Measurements from ENCODE around the gene EFCAB13.

The EFCAB13 gene

DNA sequence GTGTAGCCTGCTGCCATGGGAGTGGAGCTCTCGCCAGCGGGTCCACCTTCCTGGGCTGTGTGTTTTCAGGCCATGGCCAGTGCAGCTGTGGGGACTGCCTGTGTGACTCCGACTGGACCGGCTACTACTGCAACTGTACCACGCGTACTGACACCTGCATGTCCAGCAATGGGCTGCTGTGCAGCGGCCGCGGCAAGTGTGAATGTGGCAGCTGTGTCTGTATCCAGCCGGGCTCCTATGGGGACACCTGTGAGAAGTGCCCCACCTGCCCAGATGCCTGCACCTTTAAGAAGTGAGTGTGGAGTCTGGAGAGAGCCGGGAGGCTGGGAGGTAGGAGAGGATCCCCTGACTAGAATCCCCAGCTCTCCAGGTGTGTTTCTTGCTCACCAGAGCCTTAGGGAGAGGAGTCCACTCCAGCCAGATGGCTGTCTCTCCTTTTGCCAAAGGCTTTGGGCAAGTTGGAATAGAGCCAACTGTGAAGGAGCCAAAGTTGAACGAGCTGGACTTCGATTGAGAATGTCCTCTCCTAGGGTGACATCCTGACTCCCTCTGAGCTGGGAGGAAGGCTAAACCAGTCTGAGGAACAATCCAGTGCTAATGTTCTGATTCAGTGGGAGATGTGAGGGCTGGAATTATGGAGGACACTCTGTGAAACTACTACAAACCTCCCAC is 24.4 kb upstream of the EFCAB13 start:
- TF ChIP-seq, protein P1, sequence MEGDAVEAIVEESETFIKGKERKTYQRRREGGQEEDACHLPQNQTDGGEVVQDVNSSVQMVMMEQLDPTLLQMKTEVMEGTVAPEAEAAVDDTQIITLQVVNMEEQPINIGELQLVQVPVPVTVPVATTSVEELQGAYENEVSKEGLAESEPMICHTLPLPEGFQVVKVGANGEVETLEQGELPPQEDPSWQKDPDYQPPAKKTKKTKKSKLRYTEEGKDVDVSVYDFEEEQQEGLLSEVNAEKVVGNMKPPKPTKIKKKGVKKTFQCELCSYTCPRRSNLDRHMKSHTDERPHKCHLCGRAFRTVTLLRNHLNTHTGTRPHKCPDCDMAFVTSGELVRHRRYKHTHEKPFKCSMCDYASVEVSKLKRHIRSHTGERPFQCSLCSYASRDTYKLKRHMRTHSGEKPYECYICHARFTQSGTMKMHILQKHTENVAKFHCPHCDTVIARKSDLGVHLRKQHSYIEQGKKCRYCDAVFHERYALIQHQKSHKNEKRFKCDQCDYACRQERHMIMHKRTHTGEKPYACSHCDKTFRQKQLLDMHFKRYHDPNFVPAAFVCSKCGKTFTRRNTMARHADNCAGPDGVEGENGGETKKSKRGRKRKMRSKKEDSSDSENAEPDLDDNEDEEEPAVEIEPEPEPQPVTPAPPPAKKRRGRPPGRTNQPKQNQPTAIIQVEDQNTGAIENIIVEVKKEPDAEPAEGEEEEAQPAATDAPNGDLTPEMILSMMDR (IDR thresholded peaks at IDR 0.05; ENCODE audit: low read depth, low read length), result no peak
- TF ChIP-seq MYC (IDR thresholded peaks at IDR 0.05; ENCODE audit: low read depth, low read length), result no peak
- TF ChIP-seq POLR2A (IDR thresholded peaks at IDR 0.05; ENCODE audit: extremely low read depth, insufficient read length), result no peak
- TF ChIP-seq, protein P2, sequence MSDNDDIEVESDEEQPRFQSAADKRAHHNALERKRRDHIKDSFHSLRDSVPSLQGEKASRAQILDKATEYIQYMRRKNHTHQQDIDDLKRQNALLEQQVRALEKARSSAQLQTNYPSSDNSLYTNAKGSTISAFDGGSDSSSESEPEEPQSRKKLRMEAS (IDR thresholded peaks at IDR 0.05; ENCODE audit: low read depth, low read length), result no peak
- DNase-seq (ENCODE audit: low read depth), result no peak
- H3K4me3 ChIP-seq (ENCODE audit: low read depth, low read length), result no peak overlapping the region

DNA sequence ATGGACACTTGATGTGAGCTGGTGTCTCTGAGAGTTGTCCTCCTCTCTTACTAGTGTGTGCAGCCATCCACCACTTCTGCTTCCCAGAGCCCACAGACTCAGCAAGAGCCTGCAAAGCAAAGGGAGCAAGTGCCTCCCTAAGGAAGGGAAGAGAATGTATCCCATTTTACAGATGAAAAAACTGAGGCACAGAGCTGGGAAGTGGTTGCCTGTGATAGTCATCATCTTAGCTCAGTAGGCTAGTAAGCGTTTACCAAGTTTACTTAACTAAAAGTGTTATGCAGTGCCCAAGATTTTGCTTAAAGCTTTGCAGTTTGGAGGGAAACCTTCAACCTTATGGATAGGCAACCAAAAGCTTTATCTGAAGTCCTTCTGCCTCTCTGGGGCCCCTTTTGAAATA is 23.0 kb upstream of the EFCAB13 start:
- TF ChIP-seq, protein P2 (IDR thresholded peaks at IDR 0.05; ENCODE audit: low read depth, low read length), result no peak
- TF ChIP-seq, protein P1 (IDR thresholded peaks at IDR 0.05; ENCODE audit: low read depth, low read length), result no peak
- TF ChIP-seq POLR2A (IDR thresholded peaks at IDR 0.05; ENCODE audit: extremely low read depth, insufficient read length), result no peak
- no peak for TF ChIP-seq MYC (IDR thresholded peaks at IDR 0.05; ENCODE audit: low read depth, low read length)
- DNase-seq (ENCODE audit: low read depth), result no peak
- no peak overlapping the region for H3K4me3 ChIP-seq (ENCODE audit: low read depth, low read length)

DNA sequence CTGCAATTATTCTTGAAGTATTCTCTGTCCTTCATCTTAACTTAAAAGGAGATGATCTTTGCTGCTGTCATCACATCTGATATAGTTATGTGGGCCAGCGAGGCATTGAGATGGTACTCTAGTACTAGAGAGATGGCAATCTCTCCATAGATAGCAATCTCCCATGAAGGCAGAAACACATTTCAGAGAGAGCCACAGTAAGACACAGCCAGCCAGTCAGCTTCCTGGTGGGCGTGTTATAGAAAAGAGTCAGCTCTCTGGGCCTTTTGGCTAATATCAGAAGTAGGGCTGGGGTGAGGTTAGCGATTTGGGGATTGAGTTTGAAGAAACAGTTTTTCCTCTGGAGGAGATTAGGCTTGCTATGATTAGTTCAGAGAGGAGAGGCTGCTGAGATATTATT is 22.6 kb upstream of the EFCAB13 start:
- TF ChIP-seq POLR2A (IDR thresholded peaks at IDR 0.05; ENCODE audit: extremely low read depth, insufficient read length) (no peak), MYC (IDR thresholded peaks at IDR 0.05; ENCODE audit: low read depth, low read length) (no peak)
- TF ChIP-seq, protein P2 (IDR thresholded peaks at IDR 0.05; ENCODE audit: low read depth, low read length), result no peak
- TF ChIP-seq, protein P1 (IDR thresholded peaks at IDR 0.05; ENCODE audit: low read depth, low read length), result no peak
- H3K4me3 ChIP-seq (ENCODE audit: low read depth, low read length), result no peak overlapping the region
- no peak for DNase-seq (ENCODE audit: low read depth)

DNA sequence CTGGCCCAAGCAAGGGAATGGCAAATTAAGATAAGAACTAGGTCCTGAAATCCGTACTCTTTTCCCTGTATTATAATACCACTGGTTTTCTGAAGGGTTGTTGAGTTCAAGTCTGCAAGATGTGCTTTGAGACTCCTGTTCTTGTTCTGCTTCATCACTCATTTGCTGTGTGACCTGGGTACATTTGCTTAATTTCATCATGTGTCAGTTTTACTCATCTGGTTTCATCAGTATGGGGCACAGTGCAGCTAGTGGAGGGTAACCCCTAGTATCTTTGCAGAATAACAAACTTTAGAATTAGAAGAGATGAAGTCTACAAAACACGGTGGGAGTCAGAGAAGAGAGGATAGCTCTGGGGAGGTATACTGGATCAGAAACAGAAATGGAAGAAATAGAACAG is 21.9 kb upstream of the EFCAB13 start:
- no peak for DNase-seq (ENCODE audit: low read depth)

DNA sequence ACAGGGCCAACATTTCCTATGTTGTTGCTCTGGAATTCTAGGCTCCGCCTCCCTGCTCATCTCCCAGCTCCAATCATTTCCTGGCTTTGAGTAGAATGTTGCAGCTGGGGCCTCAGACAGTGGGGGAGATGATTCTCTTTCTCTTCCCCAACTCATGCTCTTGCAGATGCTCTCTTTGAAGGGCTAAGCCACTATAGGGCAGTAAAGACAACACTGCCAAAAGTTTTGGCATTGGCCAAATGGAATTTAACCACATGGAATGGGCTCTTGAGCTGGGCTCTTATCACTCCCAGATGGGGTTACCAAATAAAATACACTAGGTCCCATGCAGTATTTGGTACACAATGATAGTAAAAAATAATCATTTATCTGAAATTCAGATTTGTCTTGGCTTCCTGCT is 19.6 kb upstream of the EFCAB13 start:
- TF ChIP-seq, protein P2 (IDR thresholded peaks at IDR 0.05; ENCODE audit: low read depth, low read length), result no peak
- TF ChIP-seq, protein P1 (IDR thresholded peaks at IDR 0.05; ENCODE audit: low read depth, low read length), result no peak
- TF ChIP-seq MYC (IDR thresholded peaks at IDR 0.05; ENCODE audit: low read depth, low read length) (no peak), POLR2A (IDR thresholded peaks at IDR 0.05; ENCODE audit: extremely low read depth, insufficient read length) (no peak)

More for the DNA sequence above, 21.9 kb upstream of the EFCAB13 start:
- H3K4me3 ChIP-seq (ENCODE audit: low read depth, low read length), result no peak overlapping the region
- no peak for TF ChIP-seq POLR2A (IDR thresholded peaks at IDR 0.05; ENCODE audit: extremely low read depth, insufficient read length)

DNA sequence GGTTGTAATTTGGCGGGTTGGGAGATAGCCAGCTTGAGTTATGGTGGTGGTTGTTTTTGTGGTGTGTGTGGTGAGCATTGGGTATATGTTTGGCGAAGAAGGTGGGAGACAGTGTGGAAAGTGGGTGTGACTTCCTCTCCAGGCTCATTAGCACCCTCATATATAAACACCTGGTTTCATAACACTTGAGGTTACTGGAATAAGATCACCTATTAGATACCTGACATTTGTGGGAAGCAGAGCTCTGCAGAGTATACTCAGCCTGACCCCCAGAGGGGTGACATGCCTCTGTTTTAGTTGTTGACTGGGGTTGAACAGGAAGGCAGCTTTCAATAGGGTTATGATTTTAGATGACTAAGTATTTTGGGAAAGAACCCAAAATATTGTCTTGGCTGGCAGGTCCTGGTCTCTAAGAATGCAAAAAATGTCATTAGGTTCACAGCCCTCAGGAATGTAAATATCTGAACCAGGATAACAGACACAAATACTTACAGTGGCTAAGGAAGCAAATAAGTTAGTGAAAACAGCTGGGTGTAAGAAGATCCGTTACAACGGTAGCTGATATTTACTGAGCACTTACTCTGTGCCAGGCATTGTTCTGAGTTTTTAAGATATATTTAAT is 18.3 kb upstream of the EFCAB13 start:
- no peak overlapping the region for H3K4me3 ChIP-seq (ENCODE audit: low read depth, low read length)
- TF ChIP-seq, protein P2 (IDR thresholded peaks at IDR 0.05; ENCODE audit: low read depth, low read length), result no peak
- TF ChIP-seq MYC (IDR thresholded peaks at IDR 0.05; ENCODE audit: low read depth, low read length) (no peak), POLR2A (IDR thresholded peaks at IDR 0.05; ENCODE audit: extremely low read depth, insufficient read length) (no peak)
- TF ChIP-seq, protein P1 (IDR thresholded peaks at IDR 0.05; ENCODE audit: low read depth, low read length), result no peak
- DNase-seq (ENCODE audit: low read depth), result no peak

More for the DNA sequence above, 19.6 kb upstream of the EFCAB13 start:
- H3K4me3 ChIP-seq (ENCODE audit: low read depth, low read length), result no peak overlapping the region
- no peak for DNase-seq (ENCODE audit: low read depth)

All from NB4 (cell line).